Cortex of kidney (tissue), 1 donor: ENCODE data around the gene KCNQ1OT1.
"Not testable (repeated sequence)": the region's sequence is repeated elsewhere in the genome, so short reads cannot be mapped to it uniquely, and the experiment has no call there.

ENCODE experiments used
- DNase-seq: peaks from one replicate; lab custom pipeline; 2025; lab: John Stamatoyannopoulos, UW

Gene KCNQ1OT1

GRCh38 chr11:2652333-2653197 lies 47.2 kb downstream of the KCNQ1OT1 start:
- no peak for DNase-seq

GRCh38 chr11:2651826-2652271 lies 47.9 kb downstream of the KCNQ1OT1 start:
- no peak for DNase-seq

- DNase-seq = no peak
Measured at GRCh38 chr11:2651054-2651617, 48.7 kb downstream of the KCNQ1OT1 start.

- no peak for DNase-seq
Measured at GRCh38 chr11:2650343-2650867, 49.4 kb downstream of the KCNQ1OT1 start.

- DNase-seq = no peak
Measured at GRCh38 chr11:2649848-2650247, 49.9 kb downstream of the KCNQ1OT1 start.

- no peak for DNase-seq
Measured at GRCh38 chr11:2649400-2649799, 50.4 kb downstream of the KCNQ1OT1 start.

- no peak for DNase-seq
Measured at GRCh38 chr11:2647953-2648352, 51.8 kb downstream of the KCNQ1OT1 start.

- no peak for DNase-seq
Measured at GRCh38 chr11:2647167-2647566, 52.6 kb downstream of the KCNQ1OT1 start.

- no peak for DNase-seq
Measured at GRCh38 chr11:2645779-2646118, 54.0 kb downstream of the KCNQ1OT1 start.

GRCh38 chr11:2644844-2645778 lies 54.7 kb downstream of the KCNQ1OT1 start:
- DNase-seq = no peak

- DNase-seq = no peak
Measured at GRCh38 chr11:2643746-2644145, 56.0 kb downstream of the KCNQ1OT1 start.

- no peak for DNase-seq
Measured at GRCh38 chr11:2641623-2642022, 58.2 kb downstream of the KCNQ1OT1 start.

GRCh38 chr11:2639763-2640162 lies 60.0 kb downstream of the KCNQ1OT1 start:
- DNase-seq = not testable (repeated sequence)

- DNase-seq = no peak
Measured at GRCh38 chr11:2631161-2631560, 68.6 kb downstream of the KCNQ1OT1 start.

- DNase-seq = no peak
Measured at GRCh38 chr11:2630679-2631078, 69.1 kb downstream of the KCNQ1OT1 start.

- DNase-seq = no peak
Measured at GRCh38 chr11:2625183-2625582, 74.6 kb downstream of the KCNQ1OT1 start.

- no peak for DNase-seq
Measured at GRCh38 chr11:2621894-2622293, 77.9 kb downstream of the KCNQ1OT1 start.

- no peak for DNase-seq
Measured at GRCh38 chr11:2612884-2613571, 86.8 kb downstream of the KCNQ1OT1 start.

- no peak for DNase-seq
Measured at GRCh38 chr11:2609345-2609744, 90.4 kb downstream of the KCNQ1OT1 start.

GRCh38 chr11:2599561-2600189 lies 100.1 kb downstream of the KCNQ1OT1 start:
- DNase-seq = no peak

- DNase-seq = no peak
Measured at GRCh38 chr11:2595204-2595603, 104.6 kb downstream of the KCNQ1OT1 start.
